ENCODE results near the gene ZNF662. TPM values are rescaled to one million over a fixed set of nuclear protein-coding genes. Genes with fewer than 3 reads are reported as not detected.

Gene ZNF662
- total and polyA plus RNA-seq, 2 of the 8 experiments (the other 6 are each of a cell fraction or from before 2014, with no cell fraction given), result 0.03 TPM; not detected in 1

GRCh38 chr3:42904076-42904475, 1.9 kb upstream of the ZNF662 start (continued):
- TF ChIP-seq CHD7 (IDR thresholded peaks at IDR 0.05; ENCODE audit: insufficient replicate concordance, low read length) (no peak), RXRA (IDR thresholded peaks at IDR 0.05; ENCODE audit: insufficient read depth, low read depth, low read length) (no peak), KDM4A (IDR thresholded peaks at IDR 0.05; ENCODE audit: low read depth, low read length, severe bottlenecking) (no peak), MAFK (IDR thresholded peaks at IDR 0.05; ENCODE audit: low read depth, low read length) (no peak), SIRT6 (IDR thresholded peaks at IDR 0.05; ENCODE audit: low read length) (no peak), EZH2 (IDR thresholded peaks at IDR 0.05; ENCODE audit: low read depth, low read length, severe bottlenecking) (no peak), MAX (IDR thresholded peaks at IDR 0.05) (no peak), CBX5 (IDR thresholded peaks at IDR 0.05; ENCODE audit: low read depth, low read length) (no peak), SP2 (IDR thresholded peaks at IDR 0.05; ENCODE audit: low read length) (no peak)
